Measurements from ENCODE around the gene KCTD19.

The KCTD19 gene

GRCh38 chr16:67258161-67258835 lies 68.2 kb downstream of the KCTD19 start:
- DNase-seq (ENCODE audit: low spot score), result no peak
- in situ Hi-C loops (cut with MboI; ENCODE audit: low pct_unique_long_range_greater_than_20kb, low sequenced_read_pairs, unreplicated experiment), result no loop called here
- TF ChIP-seq CTCF (IDR thresholded peaks at IDR 0.05; ENCODE audit: extremely low read depth, insufficient read depth, missing control alignments), result no peak

- no peak for TF ChIP-seq CTCF (IDR thresholded peaks at IDR 0.05; ENCODE audit: extremely low read depth, insufficient read depth, missing control alignments)
- DNase-seq (ENCODE audit: low spot score), result no peak
- in situ Hi-C loops (cut with MboI; ENCODE audit: low pct_unique_long_range_greater_than_20kb, low sequenced_read_pairs, unreplicated experiment), result no loop called here
Observed at GRCh38 chr16:67257486-67258160, 68.9 kb downstream of the KCTD19 start.

GRCh38 chr16:67256701-67257230 lies 69.8 kb downstream of the KCTD19 start:
- in situ Hi-C loops (cut with MboI; ENCODE audit: low pct_unique_long_range_greater_than_20kb, low sequenced_read_pairs, unreplicated experiment), result no loop called here
- DNase-seq (ENCODE audit: low spot score), result no peak
- no peak for TF ChIP-seq CTCF (IDR thresholded peaks at IDR 0.05; ENCODE audit: extremely low read depth, insufficient read depth, missing control alignments)

- no peak for TF ChIP-seq CTCF (IDR thresholded peaks at IDR 0.05; ENCODE audit: extremely low read depth, insufficient read depth, missing control alignments)
- DNase-seq (ENCODE audit: low spot score), result no peak
- in situ Hi-C loops (cut with MboI; ENCODE audit: low pct_unique_long_range_greater_than_20kb, low sequenced_read_pairs, unreplicated experiment), result no loop called here
Observed at GRCh38 chr16:67255553-67256221, 70.9 kb downstream of the KCTD19 start.

GRCh38 chr16:67254801-67255552 lies 71.6 kb downstream of the KCTD19 start:
- in situ Hi-C loops (cut with MboI; ENCODE audit: low pct_unique_long_range_greater_than_20kb, low sequenced_read_pairs, unreplicated experiment), result no loop called here
- TF ChIP-seq CTCF (IDR thresholded peaks at IDR 0.05; ENCODE audit: extremely low read depth, insufficient read depth, missing control alignments), result no peak
- DNase-seq (ENCODE audit: low spot score), result no peak
